Fibroblast of skin of scalp (primary cell): ENCODE data around the gene MECP2.

ENCODE experiments used
- DNase-seq: peaks from one replicate; pipeline ENCODE4 v3.0.0-alpha.2; 2013

Gene MECP2

DNA sequence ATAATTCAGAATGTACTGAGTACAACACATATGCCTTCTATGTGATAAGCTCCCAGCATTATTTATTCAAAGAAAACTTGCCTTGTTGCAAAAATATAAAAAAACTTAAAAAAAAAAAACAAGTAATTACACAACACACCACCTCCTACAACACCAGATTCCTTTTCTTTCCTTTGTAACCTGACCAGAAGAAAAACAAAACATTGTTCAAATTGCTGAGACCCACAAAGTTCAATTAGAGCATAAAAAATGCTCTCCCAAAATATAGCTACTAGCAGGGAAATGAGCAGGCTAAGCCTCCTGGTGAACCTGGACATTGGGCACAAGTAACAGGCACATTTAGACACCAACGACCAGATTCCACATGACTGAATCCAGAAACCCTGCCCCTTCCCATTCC, 38.3 kb downstream of the MECP2 start:
- no peak for DNase-seq

DNA sequence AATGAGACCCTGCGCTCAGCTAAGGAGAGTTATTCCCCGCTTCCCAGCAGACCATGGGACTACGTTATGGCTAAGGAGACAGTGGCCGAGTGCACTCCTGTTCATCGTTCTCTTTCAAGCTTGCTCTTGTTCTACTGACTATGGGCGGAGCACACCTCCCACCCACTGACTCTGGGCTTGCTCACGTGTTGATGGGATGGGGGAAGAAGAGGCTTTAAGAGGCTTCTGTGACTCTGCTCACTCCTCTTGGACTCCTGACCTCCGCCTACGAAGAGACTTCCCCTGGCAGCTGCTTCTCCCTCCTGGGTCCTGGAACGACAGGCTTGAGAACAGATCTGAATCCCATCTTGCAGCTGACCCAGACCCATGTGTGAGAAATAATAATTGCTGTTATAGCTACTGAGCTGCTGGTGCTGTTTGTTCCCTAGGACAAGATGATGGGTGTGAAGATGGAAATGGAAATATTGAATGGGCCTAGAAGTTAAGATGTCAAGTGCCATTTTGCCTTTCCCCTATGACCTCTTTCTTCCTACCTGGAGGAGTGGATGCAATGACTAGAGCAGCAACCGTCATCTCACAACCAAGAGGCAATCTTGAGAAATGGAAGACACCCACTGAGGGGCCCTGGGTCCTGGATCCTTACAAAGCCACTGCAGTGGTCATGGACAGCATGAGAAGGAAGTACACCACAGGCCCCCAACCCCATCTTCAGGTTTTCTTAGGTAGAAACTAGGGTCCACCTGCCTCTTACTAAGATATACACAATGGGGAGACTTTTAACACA, 39.1 kb downstream of the MECP2 start:
- no peak for DNase-seq

DNA sequence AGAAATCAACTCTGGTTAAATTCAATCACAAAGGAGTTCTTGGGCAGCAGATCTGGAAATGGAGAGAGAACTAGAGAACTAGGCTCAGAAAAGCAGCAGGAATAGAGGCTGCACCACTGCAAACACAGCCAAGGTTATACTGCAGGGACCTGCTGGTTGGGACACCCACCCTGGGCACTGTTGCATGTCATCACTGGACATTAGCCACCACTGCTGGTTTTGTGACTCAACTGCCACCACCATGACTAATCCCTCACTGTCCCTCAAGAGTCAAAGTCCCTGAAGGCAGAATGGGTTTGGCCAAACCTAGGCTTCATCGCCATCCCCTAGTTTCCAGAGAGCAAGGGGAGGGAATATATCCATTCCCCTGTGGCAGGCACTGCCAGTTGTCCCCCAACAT, 39.7 kb downstream of the MECP2 start:
- DNase-seq = no peak

DNA sequence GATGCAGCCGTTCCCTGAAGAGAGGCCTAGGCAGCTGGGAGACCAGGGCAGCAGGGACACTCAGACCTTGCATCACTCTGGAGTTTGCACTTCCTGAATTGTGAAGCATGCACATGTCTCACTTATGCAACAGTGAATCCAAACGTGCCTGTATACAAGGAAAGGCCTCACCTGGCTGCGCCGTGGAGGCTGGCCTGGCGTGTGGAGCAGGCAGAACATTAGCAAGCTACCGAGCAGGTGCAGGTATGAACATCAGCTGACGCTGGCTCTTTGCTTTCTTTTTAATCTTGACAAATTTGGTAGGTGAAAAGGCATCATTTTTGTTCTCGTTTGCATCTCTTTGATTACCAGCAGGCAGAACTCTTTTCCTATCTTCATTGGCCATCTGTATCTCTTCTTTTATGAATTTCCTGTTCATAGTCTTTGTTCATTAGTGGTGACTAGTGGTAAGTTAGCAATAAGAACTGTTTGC, 40.7 kb downstream of the MECP2 start:
- no peak for DNase-seq

DNA sequence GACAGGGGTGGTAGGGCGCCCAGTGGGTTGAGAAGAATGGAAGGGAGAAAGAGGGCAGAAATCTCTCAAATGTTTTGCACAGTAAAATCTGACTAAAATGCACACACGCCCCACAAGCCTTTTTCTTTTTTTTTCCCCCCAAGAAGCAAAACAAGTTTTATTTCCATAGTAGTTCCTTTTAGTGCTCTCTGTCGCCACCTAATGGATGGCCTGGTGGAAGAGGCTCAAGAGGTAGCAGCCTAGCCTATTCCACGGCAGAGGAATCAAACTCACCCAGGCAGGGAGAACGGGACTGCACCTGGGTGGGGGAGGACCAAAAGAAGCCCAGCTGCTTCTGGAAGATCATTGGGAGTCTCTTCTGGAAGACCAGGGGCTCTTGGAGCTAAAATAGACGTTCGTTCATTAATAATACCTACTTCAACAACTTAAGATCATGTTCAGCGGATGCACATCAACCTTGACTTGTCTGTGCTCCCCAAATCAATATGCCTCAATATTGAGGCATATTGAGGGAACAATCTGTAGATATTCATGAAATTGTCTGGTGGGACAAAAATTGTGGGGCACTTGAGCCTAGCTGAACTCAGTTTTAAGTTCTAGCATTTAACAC, 46.2 kb downstream of the MECP2 start:
- peak; percentile 61 for DNase-seq

DNA sequence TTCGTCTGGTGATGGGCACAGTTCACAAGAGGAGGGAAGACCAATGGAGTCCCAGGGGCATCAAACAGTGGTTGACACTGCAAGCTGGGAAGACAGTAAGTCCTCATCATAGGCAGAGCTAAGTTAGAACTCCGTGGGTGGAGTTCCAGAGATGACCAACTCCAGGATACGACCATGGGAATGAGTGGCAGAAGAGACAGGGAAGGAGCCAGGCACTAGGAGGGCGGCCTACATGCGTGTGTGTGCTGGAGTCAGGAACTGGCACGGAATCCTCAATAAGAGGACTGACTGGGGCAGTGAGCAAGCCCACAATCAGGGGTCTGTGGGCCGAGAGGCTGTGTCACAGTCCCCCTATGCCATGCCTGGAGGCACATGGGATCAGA, 47.4 kb downstream of the MECP2 start:
- no peak for DNase-seq

DNA sequence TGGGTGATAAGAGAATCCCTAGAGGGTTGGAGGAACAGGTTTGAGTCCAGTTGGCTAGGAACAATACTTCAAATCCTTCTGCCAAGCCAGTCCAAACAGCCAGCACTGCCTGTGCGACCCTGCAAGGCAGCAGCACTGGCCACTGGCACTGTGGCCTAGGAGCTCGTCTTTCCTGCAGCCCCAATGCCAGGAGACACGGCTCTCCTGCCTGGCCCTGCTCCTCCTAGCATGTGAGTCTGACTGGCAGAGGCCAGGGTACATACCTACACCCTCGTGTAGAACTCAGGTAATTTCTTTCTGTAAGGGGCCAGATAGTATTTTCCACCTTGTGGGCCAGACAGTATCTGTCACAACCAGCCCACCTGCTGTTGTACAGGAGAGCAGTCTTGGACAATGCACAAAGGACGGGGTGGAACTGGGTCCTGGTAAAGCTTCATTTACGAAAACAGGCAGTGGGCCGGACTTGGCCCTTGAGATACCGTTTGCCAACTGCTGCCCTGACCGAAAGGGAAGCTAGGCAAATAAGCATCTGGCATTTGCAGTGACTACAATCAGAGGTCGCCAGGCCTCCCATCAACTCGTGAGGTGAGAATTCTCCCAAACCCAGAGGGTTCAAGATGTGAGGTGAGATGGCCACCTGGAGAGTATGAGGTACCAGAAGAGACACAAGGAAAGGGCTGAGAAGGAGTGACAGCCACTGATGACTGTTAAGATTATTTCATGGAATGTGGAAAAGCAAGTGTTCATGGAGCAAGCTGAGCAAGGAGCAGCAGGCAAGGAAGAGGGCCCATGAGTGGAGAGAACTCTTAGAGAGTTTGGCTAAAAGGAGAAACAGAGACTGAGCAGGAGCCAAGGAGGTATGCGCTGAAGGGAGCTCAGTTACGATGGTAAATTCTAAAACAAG, 48.1 kb downstream of the MECP2 start:
- no peak for DNase-seq

DNA sequence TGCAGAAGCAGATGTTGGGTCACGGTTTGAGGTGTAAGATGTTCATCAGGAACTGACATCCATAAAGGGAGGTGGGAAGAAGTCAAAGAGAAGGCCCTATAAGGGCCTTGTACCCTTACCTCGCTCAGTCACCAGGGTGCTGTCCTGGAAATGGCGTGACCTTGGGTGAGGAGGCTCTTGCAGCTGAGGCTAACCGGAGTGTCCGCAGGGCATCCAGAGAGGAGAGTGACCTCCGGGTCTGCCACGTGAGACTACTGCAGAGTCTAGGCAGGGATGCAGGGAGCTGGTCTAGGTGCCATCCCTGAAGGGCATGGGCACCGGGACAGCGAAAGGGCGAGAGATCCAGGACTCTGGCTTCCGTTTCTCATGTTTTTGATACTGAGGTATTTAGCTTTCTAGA, 49.1 kb downstream of the MECP2 start:
- DNase-seq = no peak

DNA sequence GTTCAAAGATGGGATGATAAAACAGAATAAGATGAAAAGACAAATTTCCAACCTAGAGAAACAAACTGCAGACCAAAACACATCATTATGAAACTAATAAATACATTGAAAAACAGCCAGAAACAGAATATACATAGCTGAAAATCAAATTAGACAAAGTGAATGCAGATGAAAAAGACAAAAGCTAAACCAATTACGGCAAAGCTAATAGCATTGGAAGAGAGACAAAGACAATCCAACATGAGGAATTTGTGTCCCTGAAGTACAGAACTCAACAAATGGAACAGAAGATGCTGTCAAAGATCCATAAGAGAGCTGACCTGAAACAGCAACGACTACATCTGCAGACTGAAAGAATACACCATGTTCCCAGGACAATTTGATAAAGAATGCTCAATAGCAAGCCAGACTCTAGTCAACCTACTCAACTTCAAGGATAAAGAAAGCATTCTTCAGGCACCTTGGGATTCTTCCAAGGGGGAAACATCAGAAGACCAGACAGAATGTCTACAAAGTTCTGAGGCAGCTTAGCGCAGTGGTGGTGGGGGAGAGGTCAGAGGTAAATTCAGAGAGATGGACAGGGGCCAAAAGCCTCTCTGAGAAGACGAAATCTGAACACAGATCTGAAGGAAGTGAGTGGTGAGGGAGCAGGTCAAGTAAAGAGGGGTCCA, 50.4 kb downstream of the MECP2 start:
- peak; percentile 15 for DNase-seq

- DNase-seq = peak; percentile 92
Observed at GRCh38 chrX:154046031-154046781, 51.3 kb downstream of the MECP2 start.

- no peak for DNase-seq
Observed at GRCh38 chrX:154044091-154044490, 53.4 kb downstream of the MECP2 start.

DNA sequence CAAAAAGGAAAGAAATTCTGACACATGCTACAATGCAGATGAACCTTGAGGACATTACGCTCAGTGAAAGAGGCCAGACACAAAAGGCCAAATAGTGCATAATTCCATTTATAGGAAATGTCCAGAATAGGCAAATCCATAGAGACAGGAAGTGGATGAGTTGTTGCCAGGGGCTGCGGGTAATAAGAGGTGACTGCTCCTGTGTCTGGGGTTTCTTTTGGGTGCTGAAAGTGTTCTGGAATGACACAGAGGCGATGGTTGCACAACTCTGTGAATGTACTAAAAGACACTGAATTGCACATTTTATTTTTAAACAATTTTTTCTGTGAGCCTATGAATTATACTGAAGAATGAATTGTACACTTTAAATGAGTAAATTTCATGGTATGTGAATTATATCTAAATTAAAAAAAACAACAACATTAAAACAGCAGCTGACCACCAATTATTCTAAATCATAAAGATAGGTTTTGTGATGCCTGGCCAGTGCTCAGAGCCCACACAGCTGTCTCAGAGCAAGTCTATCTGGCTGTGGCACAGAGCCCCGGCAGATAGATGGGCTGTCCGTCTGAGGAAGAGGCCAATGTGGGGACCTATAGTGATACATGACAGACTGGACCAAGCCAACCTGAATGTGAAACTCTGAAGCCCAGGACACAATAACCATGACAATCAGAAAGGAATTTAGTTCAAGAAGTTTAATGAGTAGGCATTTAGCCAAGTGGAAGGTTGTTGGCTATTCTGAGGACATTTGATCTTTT, 54.3 kb downstream of the MECP2 start:
- peak; percentile 60 for DNase-seq

- no peak for DNase-seq
Observed at GRCh38 chrX:154040863-154041262, 56.7 kb downstream of the MECP2 start.

DNA sequence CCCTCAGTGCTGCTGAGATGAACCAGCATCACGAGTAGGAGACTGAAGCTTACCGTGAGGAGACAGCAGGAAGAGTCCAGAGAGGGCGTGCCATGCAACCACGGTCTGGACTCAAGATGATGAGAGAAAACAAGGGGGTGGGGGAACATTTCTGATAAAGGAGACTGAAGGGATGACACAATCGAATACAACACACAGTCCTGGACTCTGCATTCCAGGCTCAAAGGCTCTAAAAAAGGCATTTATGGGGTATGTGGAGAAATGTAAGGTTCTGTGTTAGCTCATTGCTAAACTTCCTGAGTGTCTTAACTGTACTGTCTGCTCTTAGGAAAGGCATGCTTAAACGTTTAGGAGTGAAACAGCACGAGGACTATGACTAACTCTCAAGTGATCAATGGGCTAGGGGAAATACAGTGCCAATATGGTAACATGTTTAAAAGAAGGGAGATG, 57.2 kb downstream of the MECP2 start:
- DNase-seq = peak; percentile 78

DNA sequence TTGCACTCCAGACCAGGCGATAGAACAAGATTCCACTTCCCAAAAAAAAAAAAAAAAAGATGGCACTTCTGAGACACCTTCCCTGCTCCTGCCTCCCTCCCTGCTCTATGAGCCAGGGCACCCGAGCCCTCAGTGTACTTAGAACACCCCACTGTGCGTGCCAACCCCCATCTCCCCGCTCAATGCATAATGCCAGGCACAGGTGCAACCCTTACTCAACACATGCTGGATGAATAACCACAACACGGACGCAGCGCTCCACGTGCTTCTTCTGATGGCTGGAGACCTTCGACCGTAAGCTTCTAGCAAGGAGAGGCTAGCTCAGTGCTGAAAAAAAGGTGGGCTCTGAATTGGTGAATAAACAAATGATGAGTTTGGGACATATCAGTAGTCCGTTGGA, 57.9 kb downstream of the MECP2 start:
- no peak for DNase-seq

GRCh38 chrX:154038656-154039055, 58.9 kb downstream of the MECP2 start:
- DNase-seq = no peak

DNA sequence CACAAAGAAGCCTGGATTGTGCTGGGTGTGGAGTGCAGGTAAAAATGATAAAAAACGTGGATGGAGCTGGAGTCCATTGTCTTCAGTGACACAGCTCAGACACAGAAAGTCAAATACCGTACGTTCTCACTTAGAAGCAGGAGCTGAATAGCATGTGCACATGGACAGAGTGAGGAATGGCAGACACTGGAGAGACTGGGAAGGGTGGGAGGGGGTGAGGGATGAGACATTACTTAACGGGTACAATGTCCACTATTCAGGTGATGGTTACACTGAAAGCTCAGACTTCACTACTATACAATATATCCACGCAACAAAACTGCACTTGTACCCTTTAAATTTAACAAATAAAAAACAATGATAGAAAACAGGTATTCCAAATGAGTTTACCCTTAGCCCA, 59.8 kb downstream of the MECP2 start:
- no peak for DNase-seq

- DNase-seq = no peak
Observed at GRCh38 chrX:154036513-154036912, 61.0 kb downstream of the MECP2 start.

GRCh38 chrX:154033848-154034247, 63.7 kb downstream of the MECP2 start:
- no peak for DNase-seq

DNA sequence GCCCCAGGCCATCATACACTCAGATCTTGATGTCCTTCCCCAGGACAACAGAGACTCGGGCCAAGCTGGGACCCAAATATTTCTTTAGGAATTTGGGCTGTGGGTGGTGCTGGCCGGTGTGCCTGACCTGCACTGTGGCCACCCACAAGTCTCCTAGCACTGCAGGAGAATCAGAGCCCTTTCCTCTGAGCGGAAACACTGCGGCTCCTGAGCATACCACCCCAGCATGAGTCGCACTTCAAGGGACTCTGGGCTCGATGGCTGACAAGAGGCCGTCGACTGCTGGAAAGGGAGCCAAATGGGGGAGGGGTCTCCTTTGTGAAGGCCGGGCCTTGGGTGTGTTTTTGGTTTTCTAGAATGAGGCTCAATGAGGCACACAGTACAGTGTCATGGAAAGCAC, 64.9 kb downstream of the MECP2 start:
- DNase-seq = no peak

DNA sequence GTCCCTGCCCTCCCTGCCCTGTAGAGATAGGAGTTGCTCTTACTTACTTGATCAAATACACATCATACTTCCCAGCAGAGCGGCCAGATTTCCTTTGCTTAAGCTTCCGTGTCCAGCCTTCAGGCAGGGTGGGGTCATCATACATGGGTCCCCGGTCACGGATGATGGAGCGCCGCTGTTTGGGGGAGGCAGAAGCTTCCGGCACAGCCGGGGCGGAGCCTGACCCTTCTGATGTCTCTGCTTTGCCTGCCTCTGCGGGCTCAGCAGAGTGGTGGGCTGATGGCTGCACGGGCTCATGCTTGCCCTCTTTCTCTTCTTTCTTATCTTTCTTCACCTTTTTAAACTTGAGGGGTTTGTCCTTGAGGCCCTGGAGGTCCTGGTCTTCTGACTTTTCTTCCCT, 65.4 kb downstream of the MECP2 start:
- DNase-seq = no peak
